ENCODE measurements around the gene RSAD2.
"Not testable (repeated sequence)": the region's sequence is repeated elsewhere in the genome, so short reads cannot be mapped to it uniquely, and the experiment has no call there.

Gene RSAD2

DNA sequence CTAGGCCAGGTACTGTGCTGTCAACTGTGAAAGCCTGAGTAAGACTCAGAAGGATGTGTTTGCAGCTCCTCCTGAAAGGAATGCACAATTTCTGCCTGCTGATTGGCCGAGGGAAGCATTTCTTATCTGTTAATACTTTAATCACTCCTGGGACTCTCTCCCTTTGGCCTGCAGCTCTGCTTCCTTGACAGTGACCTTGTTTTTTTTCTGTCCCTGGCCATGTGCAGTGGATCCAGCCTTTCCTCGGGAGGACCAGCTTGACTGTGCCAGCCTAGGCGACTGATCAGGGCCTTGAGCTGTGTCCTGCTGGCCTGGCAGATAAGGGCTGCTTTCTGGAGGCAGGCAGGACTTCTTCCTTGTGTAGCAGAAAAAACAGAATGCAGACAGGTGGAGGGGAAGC lies 49.6 kb downstream of the RSAD2 start:
- peak; percentile 96 for DNase-seq (ENCODE audit: low spot score)

DNA sequence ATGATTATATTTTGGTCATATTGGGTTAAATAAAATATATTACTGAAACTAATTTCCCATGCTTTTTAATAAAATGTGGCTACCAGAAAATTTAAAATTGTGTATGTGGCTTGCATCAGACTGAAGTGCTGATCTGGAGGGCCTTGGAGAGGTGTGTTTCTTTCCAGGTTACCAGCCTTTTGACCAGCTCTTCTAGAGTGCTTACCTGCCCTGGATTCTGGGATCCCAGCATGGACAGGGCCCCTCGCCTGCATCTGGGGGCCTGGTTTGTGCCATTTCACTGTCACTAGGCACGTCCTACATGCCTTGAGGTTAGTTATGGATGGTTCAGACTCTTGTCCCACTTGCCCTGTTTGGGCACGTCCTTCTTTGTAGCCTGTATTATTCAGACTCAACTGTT lies 50.2 kb downstream of the RSAD2 start:
- DNase-seq (ENCODE audit: low spot score), result no peak

DNA sequence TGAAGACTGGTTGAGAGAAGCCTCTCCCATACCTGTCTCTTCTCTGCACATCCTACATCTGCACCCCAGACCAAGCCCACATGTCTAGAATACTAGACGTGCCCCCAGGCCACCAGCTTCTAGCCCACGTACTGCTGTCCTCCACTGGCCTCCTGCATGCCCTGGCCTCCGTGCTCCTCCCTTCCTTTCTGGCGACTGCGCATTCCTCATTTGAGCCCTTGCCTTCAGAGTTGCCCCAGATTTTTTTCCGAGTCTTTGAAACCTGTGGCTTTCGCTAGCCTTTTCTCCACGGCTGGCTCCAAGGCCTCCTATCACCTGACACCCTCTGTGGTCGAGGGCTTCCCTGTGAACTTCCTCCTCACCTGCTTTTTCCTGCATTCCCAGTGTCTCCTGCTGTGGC lies 50.9 kb downstream of the RSAD2 start:
- no peak for DNase-seq (ENCODE audit: low spot score)

DNA sequence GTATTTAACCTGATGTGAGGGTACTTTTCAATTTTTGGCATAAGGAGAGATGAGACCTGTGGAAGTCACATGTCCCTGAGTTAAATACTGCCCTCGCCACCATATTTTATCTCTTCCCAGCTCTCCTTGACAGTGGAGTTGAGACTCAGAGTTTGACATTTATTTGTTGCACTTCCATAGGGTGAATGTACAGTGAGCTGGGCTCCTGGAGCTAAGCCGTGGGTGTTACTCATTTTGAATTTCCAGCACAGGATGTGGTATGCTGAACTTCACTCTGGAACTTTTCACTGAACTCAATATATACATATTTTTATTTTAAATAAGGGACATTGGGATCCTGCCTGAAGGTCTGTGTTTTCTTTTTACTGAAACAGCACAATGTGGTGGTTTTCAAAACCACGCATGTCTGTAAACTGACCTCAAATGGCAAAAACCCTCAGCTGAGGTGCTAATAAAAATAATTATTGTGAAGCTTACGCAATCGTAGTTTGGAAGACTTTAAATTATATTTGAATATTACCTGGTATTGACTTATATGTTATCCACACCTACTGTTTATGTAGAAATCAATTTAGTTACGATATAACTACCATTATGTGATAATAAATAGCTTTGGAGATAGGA lies 51.7 kb downstream of the RSAD2 start:
- DNase-seq (ENCODE audit: low spot score), result peak; percentile 15

DNA sequence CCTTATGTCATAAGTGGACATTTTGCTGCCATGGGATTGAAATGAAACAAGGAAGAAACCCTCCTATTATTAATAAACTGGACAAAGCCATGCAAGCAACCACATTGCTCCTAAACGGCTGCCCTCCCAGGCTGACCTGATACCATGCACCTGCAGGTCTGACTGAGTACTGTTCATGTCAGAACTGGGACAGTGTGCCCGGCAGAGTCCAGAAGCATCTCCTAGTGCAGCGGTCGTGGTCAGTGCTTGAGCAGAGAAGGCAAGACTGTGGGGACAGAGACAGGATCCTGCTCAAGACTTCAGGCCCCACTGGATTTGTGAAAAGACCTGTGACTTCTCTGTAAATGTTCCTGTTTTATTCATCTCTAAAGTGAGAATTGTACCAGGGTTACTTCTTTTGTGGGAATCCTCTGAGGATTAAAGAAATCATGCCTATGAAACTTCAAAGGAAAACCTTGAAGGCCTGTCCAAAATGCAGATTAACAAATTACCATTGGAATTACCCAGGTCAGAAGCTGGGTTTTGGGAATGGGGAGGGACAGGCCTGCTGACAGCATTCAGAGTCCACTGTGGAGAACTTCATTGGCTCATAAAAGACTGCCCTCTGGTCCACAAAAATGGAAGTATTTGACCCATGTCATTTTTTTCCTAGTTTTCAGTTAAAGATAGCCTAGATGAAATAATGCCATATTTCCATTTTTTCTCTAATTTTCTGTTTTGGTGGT lies 53.5 kb downstream of the RSAD2 start:
- DNase-seq (ENCODE audit: low spot score), result peak; percentile 69

GRCh38 chr2:6931753-6932152 lies 54.2 kb downstream of the RSAD2 start:
- DNase-seq (ENCODE audit: low spot score), result no peak

- DNase-seq (ENCODE audit: low spot score), result no peak
Observed at GRCh38 chr2:6932206-6932605, 54.6 kb downstream of the RSAD2 start.

DNA sequence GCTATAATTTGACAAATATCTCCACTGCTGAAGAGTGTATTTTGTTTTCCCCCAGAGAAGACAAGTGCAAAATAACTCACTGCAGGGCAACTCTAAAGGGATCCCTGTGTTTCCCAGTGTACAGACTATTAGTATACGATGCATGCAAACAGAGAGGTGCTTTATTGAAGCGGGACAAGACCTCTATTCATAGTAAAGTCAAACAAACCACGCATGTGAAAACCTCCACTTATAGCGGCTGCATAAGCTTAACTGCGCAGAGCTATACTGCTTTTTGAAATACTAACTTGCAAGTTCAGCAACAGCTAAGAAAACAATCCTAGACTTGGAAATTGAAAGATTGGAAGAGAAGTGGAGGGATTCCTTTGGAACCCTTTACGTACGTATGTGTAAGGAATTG lies 55.3 kb downstream of the RSAD2 start:
- no peak for DNase-seq (ENCODE audit: low spot score)

DNA sequence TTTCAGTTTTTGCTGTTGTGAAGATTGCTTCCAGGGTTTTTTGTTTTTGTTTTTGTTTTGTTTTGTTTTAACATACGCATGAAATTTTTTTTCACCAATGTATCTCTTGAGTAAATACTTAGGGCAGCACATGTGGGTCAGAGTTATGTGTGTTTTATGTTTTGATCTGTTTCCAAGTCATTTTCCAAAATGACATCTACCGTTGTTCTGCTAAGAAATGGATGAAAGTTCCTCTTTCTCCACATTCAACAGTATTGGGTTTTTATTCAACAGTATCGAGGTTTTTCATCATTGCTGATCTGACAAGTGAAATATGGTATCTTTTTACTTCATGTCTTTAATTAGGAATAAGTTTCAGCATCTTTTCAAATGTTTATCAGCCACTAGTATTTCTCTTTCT lies 56.3 kb downstream of the RSAD2 start:
- no peak for DNase-seq (ENCODE audit: low spot score)

GRCh38 chr2:6934345-6934744 lies 56.8 kb downstream of the RSAD2 start:
- no peak for DNase-seq (ENCODE audit: low spot score)

DNA sequence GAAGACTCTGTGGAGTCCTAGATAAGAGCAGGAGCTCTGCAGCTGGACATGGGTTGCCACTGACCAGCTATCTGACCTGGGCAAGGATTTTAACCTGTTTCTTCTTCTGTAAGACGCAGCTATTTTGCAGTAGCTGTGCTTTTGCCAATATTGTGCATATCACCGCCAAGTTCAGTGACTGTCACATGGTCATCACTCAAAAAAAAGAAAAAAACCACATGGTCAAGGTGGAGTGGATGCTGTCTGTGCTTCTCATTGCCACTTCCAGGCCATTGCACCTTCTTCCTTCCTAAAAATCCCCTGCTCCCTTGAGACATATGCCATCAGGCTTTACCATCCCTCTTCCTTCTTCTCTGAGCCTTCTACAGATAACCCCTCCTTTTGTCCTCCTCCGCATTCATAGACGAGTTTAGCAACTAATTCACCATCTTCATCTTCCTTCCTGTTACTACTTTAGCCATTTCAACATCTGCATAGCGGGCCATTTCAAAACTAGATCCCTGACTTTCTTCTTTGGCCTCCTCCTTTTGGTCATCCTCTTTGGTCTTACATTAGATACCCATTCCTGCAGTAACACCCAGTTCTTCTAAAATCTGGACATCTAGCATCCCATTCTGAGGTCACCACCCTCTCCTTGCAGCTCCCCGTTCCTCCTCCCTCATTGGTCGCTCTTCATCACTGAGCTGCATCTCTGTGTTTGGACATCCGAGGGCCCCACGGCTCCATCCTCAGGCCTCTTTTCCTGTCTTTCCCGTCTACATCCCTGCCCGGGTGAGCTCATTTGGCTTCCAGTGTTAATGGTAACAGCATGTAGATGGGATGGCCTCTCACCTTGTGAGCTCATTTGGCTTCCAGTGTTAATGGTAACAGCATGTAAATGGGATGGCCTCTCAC lies 57.4 kb downstream of the RSAD2 start:
- DNase-seq (ENCODE audit: low spot score), result peak; percentile 53

GRCh38 chr2:6935652-6936020 lies 58.1 kb downstream of the RSAD2 start:
- DNase-seq (ENCODE audit: low spot score), result not testable (repeated sequence)

- no peak for DNase-seq (ENCODE audit: low spot score)
Observed at GRCh38 chr2:6937157-6937556, 59.6 kb downstream of the RSAD2 start.

- DNase-seq (ENCODE audit: low spot score), result peak; percentile 64
Observed at GRCh38 chr2:6937582-6937981, 60.0 kb downstream of the RSAD2 start.

DNA sequence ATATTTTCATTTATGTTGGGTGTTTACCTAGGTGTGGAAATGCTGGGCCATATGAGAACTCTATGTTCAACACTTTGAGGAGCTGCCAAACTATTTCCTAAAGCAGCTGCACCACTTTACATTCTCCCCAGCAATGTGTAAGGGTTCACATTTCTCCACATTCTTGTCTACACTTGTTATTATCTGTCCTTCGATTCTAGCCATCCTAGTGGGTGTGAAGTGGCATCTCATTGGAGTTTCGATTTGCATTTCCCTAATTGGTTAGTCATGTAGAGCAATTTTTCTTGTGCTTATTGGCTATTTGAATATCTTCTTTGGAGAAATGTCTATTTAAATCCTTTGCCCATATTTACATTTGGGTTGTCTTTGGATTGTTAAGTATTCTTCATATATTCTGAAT lies 61.5 kb downstream of the RSAD2 start:
- no peak for DNase-seq (ENCODE audit: low spot score)

- no peak for DNase-seq (ENCODE audit: low spot score)
Observed at GRCh38 chr2:6940820-6941219, 63.2 kb downstream of the RSAD2 start.

GRCh38 chr2:6941299-6942046 lies 63.9 kb downstream of the RSAD2 start:
- no peak for DNase-seq (ENCODE audit: low spot score)

DNA sequence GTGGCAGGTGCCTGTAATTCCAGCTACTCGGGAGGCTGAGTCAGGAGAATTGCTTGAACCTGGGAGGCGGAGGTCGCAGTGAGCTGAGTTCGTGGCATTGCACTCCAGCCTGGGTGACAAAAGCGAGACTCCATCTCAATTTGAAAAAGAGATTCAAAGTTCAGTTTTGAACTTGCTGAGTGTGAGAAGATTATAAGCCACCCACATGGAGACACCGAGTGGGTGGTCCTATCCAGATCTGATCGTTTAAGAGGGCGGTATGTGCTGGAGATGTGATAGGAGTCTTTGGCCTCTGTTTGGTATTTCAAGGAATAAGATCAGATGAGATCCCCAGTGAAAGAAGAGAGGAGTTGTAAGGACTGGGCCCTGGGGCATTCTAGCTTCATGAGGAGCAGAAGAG lies 65.3 kb downstream of the RSAD2 start:
- no peak for DNase-seq (ENCODE audit: low spot score)

DNA sequence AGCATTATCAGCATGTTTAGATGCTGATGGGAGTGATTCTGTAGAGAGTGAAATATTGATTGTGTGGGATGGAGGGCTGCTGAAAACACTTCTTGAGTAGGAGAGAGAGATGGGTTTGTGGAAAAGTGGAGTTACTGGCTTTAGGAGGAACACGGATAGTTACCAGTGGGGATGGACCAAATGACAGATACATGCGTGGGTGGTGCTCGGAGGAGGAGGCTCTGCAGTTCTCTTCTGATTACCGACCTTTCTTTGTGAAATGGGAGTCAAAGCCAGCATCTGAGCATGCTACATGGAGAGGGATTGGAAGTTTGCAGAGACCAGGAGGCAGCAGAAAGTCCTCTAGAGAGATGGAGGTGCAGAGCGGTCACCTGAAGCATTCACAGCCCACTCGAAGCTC lies 65.9 kb downstream of the RSAD2 start:
- DNase-seq (ENCODE audit: low spot score), result no peak

DNA sequence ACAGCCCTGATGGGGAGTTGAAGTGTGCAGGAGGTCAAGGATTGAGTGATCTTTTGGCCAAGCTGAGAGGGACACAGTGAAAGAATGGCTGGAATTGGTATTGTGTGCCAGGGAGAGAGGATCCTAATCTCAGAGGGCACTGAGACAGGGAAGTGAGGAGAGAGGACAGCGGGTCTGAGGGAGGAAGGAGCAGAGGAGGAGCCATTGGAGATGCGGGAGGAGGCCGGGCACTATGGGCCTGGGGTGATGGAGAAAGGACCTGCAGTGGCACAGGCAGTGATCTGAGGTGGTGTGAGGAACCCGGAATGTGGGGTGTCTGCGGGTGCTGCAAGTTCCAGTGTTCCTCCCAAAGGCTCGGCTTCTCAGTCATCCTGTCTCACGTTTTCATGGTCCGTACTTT lies 66.4 kb downstream of the RSAD2 start:
- no peak for DNase-seq (ENCODE audit: low spot score)

DNA sequence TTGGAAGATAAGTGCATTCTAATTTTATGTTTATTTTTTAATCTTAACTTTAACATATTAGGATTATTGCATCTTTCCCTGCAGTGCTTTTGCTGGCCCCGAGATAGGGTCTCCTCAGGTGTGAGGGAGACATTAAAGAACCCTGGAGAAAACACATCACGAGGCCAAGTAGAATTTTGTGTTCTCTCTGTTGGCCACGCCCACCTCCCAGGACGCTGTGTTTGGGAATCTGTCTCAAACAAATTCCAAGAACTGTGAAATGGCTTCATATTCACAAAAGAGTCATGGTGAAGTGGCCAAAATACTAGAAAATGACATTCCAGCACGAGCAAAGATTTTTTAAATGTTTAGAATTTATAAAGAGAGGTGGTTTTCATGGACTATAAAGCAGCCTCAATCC lies 67.0 kb downstream of the RSAD2 start:
- DNase-seq (ENCODE audit: low spot score), result no peak

GRCh38 chr2:6945087-6945813 lies 67.7 kb downstream of the RSAD2 start:
- DNase-seq (ENCODE audit: low spot score), result no peak

All from cerebellar cortex (tissue), 1 donor.